Dedifferentiated amniotic fluid mesenchymal stem cell (primary cell): ENCODE measurements around the gene TAX1BP3.

Experiments used
- DNase-seq: peaks from one replicate; pipeline ENCODE4 v3.0.0-alpha.2; 2016; ENCODE audit errors: extremely low spot score

The TAX1BP3 gene

DNA sequence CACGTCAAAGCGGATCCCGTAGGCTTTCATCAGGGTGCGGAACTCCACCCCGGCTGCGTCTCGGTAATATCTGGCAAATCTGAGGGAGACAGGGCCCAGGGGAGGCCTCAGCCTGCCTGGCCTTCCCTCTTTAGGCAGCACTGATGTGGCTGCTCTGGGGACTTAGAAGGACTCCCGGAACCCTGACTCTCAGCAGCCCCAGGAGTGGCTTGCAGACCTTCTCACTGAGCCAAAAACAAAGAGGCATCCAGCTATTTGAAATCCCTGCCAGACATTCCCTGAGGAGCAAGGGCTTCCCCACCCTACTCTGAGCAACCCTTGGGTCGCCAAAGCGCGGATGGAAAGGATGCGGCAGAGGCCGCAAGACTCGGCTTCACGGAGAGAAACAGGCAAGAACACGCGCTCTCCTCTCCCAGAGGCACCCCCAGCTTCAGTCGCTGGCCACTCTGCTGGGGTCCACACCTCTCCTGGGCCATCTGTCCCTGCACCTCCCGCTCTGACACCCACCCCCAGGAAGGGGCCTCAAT, 19.7 kb upstream of the TAX1BP3 start:
- no peak for DNase-seq

GRCh38 chr17:3685174-3685573, 16.8 kb upstream of the TAX1BP3 start:
- no peak for DNase-seq

- no peak for DNase-seq
Observed at GRCh38 chr17:3683054-3683511, 14.7 kb upstream of the TAX1BP3 start.

GRCh38 chr17:3682033-3682432, 13.7 kb upstream of the TAX1BP3 start:
- no peak for DNase-seq

- DNase-seq = no peak
Observed at GRCh38 chr17:3681565-3681964, 13.2 kb upstream of the TAX1BP3 start.

- DNase-seq = no peak
Observed at GRCh38 chr17:3681057-3681456, 12.7 kb upstream of the TAX1BP3 start.

DNA sequence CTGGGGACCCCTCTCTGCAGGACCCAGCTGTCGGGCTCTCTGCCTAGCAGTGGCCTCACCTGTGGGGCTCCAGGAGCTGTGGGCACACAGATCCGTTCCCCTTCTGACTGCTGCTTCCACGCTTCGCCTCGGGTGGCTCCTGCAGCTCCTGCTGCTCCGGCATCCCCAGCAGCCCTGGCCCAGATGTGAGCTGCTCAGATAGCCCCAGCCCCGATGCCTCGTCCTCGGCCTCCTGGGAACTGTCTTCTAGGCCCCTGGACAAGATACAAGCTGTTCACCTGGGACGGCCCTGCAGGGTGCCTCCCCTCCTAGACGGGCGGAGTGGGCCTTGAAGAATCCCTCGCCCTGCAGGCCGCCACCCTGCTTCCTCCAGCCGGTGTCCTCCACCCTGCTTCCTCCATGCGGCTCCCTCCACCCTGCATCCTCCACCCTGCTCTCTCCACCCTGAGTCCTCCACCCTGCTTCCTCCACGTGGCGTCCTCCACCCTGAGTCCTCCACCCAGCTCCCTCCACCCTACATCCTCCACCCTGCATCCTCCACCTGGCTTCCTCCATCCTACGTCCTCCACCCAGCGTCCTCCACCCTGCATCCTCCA, 11.3 kb upstream of the TAX1BP3 start:
- no peak for DNase-seq

DNA sequence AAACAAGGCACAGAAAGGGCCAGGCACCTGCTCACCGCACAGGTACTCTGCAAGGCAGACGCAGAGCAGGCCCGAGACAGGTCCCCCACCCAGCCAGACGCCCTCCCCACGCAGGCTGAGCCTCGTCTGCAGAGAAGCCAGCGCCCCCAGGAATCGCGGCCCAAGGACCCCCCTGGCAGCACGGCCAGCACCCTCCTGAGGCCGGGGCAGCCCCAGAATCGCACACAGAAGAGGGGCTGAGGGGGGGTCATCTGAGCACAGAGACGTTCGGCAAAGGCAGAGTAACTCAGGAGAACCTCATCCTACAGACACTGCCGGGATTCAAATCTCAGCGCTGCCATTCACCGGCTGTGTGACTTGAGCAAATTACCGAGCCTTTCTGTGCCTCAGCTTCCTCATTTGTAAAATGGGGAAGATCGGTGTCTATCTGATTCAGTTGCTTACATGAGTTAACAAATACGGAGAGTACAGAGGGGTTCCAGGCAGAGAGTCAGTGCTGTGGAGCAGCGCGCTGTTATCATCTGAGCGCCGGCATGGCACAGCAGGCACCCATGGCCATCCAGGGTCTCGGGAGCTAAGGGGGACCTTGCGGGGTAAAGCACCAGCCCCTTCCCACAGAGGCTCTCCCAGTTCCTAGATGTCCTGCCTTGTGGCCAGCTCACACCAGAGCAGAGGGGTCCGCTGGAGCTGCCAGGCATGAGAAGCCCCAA, 10.6 kb upstream of the TAX1BP3 start:
- DNase-seq = no peak

GRCh38 chr17:3678095-3678820, 9.9 kb upstream of the TAX1BP3 start:
- DNase-seq = no peak

DNA sequence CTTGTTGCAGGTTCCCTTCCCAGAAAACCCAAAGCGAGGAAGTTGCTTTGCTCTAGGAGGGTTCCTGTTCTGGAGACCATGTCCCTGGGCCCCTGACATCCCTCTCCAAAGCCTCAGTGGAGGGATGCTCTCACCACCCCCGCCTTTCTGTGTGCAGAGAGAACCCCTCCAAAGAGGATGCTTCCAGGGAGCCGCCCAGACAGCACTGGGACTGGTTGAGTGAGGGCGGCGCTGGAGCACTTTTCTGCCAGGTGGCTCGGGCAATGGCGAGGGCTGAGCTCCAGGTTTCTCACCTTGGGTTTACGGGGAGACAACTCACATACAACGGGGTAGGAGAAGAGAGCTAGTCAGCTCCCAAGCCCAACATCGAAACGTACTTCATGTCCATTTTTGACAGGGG, 7.5 kb upstream of the TAX1BP3 start:
- no peak for DNase-seq

- DNase-seq = no peak
Observed at GRCh38 chr17:3672571-3672970, 4.2 kb upstream of the TAX1BP3 start.

- no peak for DNase-seq
Observed at GRCh38 chr17:3669548-3669947, 1.2 kb upstream of the TAX1BP3 start.

DNA sequence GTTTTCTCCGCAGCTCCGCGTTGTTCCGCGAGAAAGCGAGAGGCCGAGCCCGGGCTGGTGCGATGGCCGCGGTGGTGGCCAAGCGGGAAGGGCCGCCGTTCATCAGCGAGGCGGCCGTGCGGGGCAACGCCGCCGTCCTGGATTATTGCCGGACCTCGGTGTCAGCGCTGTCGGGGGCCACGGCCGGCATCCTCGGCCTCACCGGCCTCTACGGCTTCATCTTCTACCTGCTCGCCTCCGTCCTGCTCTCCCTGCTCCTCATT, 638 bp upstream of the TAX1BP3 start:
- DNase-seq = no peak

DNA sequence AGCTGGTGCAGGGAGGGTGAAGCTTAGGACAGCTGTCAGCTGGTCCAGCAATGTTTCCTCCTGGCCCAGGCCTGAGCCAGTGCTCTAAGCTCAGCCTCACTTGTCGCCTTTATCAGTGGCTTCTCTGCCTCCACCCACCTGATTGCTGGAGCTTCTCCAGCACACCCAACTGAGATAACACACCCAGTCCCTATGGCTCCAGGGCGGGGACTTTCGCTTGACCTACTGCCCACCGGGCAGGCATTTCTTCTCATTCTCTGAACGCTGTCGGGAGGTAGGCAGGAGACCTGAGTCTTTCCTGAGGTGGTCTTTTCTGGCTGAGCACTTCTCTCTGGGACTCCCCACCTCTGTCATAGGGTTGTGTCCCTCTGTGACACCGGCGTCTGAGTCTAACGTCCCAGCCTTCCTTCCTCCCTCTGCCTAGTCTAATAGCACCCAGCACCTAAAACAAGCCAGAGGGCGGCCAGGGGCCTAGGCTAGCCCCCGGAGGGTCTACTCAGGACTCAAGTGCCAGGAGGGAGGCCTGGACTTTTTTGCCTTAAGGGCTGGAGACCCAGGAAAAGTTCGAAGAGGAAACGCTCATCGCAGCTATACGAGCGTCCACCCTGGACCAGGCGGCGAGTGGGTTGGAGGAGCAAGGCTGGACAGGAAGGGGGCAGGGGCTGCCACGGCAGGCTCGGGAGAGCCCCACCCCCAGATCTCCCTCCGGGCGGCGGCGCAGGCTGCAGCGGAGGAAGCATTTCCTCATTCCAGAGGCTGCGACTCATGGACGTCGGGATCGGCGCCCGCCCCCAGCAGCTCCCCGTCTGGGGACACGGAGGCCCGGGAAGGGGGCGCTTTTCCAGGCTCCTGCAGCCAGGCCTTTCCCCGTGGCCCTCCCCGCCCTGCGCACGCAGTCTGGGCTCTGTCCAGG, 756 bp downstream of the TAX1BP3 start:
- DNase-seq = peak; percentile 90

DNA sequence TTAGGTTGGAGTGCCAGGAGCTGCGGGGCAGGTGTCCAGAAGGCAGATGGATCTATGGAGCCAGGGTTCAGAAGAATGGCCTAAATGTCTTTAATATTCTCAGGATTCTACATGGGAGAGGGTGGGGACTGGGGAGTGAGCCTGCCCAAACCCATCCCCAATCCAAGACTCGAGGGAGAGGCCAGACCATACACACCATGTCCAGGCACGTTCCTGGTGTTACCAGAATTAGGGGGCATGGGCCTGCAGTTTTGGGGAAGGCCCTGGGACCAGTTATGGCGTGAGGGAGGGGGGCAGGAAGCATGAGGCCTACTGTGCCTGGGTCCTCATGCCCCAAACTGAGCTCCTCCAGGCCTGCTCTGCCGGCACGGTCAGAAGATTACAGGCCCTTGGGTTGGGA, 1.9 kb downstream of the TAX1BP3 start:
- DNase-seq = no peak

DNA sequence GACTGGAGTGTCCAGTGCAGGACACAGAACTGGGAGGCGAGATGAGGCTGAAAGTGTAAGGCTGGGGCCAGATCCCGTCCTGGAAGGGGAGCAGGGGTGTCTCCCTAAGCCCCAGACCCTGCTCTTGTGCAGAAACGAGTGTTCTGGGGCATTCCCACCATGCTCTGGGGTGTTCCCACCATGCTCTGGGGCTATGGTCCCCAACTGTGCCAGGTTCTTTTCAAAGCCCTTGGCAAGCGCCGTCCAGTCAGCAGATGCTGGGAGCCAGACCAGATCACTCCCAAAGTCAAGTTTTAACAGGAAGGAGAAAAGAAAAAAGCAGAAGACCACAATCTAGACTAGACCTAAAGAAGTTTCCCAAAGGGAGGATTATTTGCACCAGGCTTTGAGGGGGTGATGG, 2.5 kb downstream of the TAX1BP3 start:
- no peak for DNase-seq

GRCh38 chr17:3663102-3664011, 5.0 kb downstream of the TAX1BP3 start:
- DNase-seq = no peak

DNA sequence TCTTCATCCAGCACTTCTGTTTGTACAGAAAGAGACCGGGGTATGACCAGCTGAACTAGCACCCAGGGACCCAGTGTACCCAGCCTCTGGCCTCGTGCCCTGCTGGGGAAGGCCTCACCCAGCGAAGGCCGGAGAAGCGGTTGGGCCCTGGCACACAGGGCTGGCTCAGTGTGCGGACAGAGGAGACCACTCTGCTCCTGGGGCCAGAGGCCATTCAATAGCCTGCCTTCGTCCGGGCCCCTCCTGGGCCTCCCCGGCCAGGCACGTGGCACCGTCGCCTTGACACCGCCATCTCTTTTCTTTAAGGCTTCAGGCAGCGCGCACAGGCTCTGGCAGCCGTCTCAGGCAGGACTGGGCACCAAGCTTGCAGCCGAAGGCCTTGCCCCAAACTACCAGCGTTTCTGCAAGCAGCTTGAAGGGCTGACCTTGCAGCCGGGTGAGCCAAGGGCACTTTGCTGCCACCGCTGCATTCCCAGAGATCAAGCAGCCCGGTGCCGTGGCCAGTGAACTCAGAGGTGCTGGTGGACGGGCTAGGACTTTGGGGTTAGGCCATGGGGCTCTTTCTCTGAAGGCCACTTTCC, 8.0 kb downstream of the TAX1BP3 start:
- no peak for DNase-seq

GRCh38 chr17:3659541-3660111, 8.8 kb downstream of the TAX1BP3 start:
- peak; percentile 56 for DNase-seq

DNA sequence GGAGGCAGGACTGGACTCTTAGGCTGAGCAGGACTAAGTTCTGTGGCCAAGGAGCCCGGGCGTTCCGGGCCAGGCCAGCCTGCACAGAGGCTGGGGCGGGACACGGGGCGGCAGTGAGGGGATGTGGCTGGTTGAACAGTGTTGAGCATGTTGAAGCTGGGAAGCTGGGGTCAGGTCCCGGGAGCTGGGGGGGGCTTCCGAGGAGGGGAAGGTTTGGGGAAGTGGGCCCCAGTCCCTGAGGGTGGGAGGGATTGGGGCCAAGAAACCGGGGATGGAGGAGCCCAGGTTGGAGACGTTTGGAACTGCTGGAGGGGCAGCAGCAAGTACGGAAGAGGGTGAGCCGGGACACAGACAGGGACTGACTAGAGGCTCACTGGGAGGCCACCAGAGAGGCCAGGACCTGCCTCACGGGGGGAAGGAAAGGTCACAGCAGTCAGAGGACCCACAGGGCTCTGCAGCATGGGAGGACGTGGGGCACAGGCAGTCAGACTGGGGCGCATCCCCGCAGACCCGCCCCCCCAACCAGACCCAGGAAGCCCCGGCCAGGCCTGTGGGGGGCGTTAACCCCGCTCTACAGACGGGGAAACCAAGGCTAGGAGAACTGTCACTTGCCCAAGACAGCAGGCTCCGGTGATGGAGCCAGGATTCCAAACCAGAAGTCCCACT, 9.5 kb downstream of the TAX1BP3 start:
- DNase-seq = no peak
